GM18873 (cell line): Measurements from ENCODE around the gene IRF9.

Source experiments
- ATAC-seq: cut with Tn5 transposase; IDR thresholded peaks from one replicate; pipeline ENCODE4 v1.9.1; 2021; ENCODE audit warnings: mild to moderate bottlenecking, moderate library complexity, moderate number of reproducible peaks; ENCODE audit not compliant: unreplicated experiment, low FRiP score

The IRF9 gene

DNA sequence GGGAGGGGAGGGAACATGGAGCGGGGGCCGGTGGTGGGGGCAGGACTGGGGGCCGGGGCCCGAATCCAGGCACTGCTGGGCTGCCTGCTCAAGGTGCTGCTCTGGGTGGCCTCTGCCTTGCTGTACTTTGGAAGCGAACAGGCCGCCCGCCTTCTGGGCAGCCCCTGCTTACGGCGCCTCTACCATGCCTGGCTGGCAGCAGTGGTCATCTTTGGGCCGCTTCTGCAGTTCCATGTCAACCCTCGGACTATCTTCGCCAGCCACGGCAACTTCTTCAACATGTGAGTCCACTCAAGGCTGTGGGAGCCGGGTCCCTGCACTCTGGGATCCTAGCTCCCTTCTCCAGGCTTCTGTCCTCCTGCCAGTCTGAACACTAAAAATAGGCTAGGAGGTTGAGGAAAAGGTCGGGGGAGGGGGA, 29.5 kb upstream of the IRF9 start:
- ATAC-seq, result no peak

- ATAC-seq, result no peak
Observed at GRCh38 chr14:24132061-24132685, 28.9 kb upstream of the IRF9 start.

DNA sequence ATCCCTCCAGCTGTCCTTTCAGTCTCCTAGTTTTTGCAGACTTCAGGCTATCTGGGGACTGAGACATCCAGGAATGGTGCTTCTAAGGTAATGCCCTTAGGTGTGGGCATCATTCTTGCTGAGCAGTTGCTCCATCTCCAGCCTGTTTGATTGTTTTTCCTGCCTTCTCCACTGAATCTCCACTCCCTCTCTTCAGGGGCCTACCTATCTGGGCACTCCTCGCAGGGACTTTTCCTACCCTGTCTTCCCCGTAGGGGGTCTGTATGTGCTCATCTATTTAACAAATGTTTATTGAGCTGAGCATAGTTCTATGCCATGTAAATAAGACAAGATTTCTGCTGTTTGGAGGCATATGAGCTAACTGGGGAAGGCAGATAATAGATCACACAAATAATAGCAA, 28.1 kb upstream of the IRF9 start:
- no peak for ATAC-seq

DNA sequence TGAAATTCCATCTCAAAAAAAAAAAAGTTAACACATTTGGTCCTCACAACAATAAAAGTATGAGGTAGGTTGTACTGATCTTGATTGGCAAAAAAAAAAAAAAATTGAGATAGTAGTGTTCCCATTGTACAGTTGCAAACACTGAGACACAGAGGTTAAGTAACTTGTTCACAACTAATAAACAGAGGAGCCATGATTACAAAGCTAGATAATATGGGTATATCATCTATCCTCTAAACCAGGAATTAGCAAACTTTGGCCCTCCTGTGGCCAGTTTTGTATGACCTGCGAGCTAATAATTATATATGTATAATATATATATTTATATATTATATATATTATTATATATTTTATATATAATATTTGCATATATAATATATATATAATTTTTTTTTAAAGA, 27.3 kb upstream of the IRF9 start:
- ATAC-seq, result no peak

- peak; percentile 5 for ATAC-seq
Observed at GRCh38 chr14:24135584-24135833, 25.6 kb upstream of the IRF9 start.

DNA sequence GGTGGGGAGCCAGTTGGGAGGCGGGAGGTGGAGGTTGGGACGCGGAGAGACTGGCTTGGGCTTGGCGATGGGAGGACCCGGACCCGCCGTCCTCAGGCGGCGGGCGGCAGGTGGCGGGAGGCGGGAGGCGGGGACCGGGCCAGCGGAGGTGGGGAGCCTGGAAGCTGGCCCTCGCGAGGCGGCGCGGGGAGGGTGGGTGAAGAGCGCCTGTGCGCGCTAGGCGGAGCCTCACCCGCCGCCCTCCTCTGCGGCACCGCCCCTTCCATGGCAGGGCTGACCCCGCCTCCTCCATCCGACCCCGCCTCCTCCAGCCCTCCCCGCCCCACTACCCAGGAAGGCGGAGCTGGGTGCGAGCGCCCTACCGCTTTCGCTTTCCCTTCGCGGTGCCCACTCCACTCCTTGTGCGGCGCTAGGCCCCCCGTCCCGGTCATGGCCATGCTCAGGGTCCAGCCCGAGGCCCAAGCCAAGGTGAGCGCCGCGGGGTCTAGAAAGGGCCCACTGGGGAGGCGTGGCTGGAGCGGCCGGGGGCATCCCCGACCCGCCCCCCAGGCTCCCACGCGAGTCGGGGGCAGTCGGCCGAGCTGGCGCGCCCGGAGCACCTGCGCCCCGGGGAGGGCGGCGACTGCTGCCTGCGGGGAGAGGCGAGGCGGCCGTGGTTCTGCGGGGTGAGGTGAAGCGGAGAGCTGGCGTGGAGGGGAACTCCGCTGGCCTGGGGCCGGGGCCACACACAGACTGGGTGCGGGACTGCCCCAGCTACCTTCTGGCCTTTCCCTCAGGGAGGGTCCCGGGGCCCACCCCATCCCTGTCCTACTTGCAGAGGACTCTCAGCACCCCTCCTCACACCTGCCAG, 25.0 kb upstream of the IRF9 start, which contains the start of gene PSME1:
PSME1 (plus strand) TSS at position 361 of the 850 bp plus-strand sequence; CDS start at position 430, 69 bp downstream.
- ATAC-seq, result peak; percentile 63

DNA sequence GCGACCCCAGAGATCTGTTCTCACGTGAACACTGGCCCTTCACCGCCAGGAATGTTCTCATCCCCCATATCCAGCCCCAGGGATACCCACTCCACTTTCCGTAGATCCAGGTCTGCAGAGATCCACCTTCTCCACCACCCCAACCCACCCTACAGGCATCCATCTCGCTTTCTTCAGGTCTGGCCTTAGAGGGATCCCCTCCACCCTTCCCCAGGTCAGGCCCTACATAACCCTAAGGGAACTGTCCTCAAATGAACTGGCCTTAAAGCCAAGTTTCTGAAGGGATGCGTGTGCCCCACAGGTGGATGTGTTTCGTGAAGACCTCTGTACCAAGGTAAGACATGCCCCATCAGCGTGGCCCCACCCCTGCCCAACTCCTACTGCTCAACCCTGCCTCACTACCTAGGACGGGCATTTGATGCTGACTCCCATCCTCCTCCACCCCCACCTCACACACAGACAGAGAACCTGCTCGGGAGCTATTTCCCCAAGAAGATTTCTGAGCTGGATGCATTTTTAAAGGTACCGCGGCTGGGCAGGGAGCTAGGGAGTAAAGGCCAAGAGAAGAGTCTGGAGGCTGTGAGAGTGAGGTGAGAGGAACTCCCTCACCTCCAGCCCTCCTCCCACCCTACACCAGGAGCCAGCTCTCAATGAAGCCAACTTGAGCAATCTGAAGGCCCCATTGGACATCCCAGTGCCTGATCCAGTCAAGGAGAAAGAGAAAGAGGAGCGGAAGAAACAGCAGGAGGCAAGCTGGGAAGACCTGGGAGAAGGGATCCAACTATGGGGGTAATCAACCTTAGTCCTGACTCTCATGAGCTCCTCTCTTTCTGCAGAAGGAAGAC, 24.2 kb upstream of the IRF9 start:
- no peak for ATAC-seq

GRCh38 chr14:24137529-24138395, 23.3 kb upstream of the IRF9 start:
- ATAC-seq, result no peak

GRCh38 chr14:24138396-24139271, 22.4 kb upstream of the IRF9 start:
- no peak for ATAC-seq

GRCh38 chr14:24139272-24139934, 21.7 kb upstream of the IRF9 start:
- no peak for ATAC-seq

GRCh38 chr14:24141097-24141880, 19.8 kb upstream of the IRF9 start, which contains the start of gene EMC9:
Gene EMC9, minus strand, starts transcription at chr14:24141591. Its CDS starts 287 bp downstream, at chr14:24141304.
- ATAC-seq, result peak; percentile 83

- no peak for ATAC-seq
Observed at GRCh38 chr14:24143511-24143910, 17.6 kb upstream of the IRF9 start.

DNA sequence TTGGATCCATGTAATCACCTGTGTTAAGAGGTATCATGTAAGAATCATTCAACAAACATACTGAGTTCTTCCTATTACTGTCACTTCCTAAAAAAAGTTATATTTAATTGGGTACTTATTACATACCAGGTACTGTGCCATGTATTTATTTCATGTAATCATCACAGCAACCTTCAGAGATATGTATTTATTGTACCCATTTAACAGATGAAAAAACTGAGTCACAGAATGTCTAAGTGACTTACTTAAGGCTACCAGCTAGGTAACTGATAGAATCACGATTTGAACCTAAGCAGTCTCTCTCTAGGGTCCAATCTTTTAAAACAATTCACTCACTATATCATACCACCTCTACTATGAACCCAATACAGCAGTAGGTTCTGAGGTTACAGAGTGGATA, 16.6 kb upstream of the IRF9 start:
- no peak for ATAC-seq

- ATAC-seq, result no peak
Observed at GRCh38 chr14:24145219-24145618, 15.8 kb upstream of the IRF9 start.

GRCh38 chr14:24145690-24146452, 15.2 kb upstream of the IRF9 start:
- ATAC-seq, result no peak

DNA sequence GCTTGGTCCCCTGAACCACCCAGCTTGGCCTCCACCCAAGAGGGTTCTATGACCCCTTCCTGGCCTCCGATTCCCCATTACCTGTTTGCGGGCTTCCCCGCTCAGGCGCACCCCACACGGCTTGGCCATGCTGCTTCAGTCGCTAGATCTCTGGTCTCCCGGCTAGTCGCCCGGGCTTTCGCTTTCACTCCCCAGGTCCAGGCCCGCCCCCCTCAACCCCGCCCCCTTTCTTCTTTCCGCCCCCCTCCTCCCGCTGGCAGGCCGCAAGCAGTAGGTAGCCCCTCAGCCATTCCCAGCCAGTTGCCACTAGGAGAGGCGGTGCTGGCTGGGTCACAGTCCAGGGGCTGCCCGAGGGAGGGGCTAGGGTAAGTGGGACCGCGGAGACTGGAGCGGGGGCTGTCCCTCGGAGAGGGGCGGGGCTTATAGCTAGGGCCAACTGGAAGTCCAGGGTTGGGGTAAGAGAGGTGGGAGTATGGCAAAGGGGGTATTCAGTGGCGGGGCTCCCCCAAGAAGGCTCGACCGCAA, 14.6 kb upstream of the IRF9 start, which contains the start of gene PSME2:
PSME2 (minus strand) TSS at position 158 of the 525 bp plus-strand sequence; CDS start at position 129, 29 bp downstream.
- peak; percentile 50 for ATAC-seq
